SU-DHL-6 (cell line): ENCODE data around the gene SUPT3H.
"Not testable (repeated sequence)": the region's sequence is repeated elsewhere in the genome, so short reads cannot be mapped to it uniquely, and the experiment has no call there.

Experiments used
- H2AFZ ChIP-seq: fragments of 200-600 bp; sonication (generic); 2 replicates; pipeline ENCODE4 v1.6.1; 2014; ENCODE audit warnings: low read depth, mild to moderate bottlenecking, moderate library complexity, mixed read lengths, antibody characterized with exemption, low read length; ENCODE audit not compliant: severe bottlenecking
- H3F3A ChIP-seq: fragments of 200-600 bp; shearing (Covaris generic); 2 replicates; pipeline ENCODE4 v1.6.0; 2016; ENCODE audit warnings: antibody characterized with exemption, mild to moderate bottlenecking; ENCODE audit not compliant: insufficient read depth
- H3K27ac ChIP-seq: fragments of 200-600 bp; sonication (generic); 2 replicates; pipeline ENCODE4 v1.5.1; 2016; ENCODE audit warnings: low read depth, mild to moderate bottlenecking, low read length, moderate library complexity, mixed read lengths
- H3K27me3 ChIP-seq: fragments of 200-600 bp; sonication (generic), shearing (Covaris generic); 2 replicates; pipeline ENCODE4 v1.6.0; 2014; ENCODE audit warnings: mild to moderate bottlenecking, low read length
- H3K36me3 ChIP-seq: fragments of 200-600 bp; sonication (generic); 2 replicates; pipeline ENCODE4 v1.6.1; 2014; ENCODE audit warnings: mild to moderate bottlenecking, low read length, mixed read lengths
- H3K4me2 ChIP-seq: fragments of 300-600, 200-600 bp; shearing (Covaris generic), sonication (generic); 2 replicates; pipeline ENCODE4 v1.6.0; 2014; ENCODE audit warnings: low read length, low read depth, mild to moderate bottlenecking; ENCODE audit not compliant: poor library complexity, severe bottlenecking
- H3K4me3 ChIP-seq: fragments of 200-600 bp; sonication (generic); 2 replicates; pipeline ENCODE4 v1.5.1; 2014; ENCODE audit warnings: antibody characterized with exemption, low read length, mild to moderate bottlenecking, mixed read lengths; ENCODE audit not compliant: insufficient read depth, poor library complexity, severe bottlenecking
- H3K79me2 ChIP-seq: fragments of 200-600 bp; sonication (generic); 2 replicates; pipeline ENCODE4 v1.6.1; 2014; ENCODE audit warnings: mild to moderate bottlenecking, low read length, moderate library complexity; ENCODE audit not compliant: insufficient read depth
- H3K9ac ChIP-seq: fragments of 200-600 bp; sonication (generic); 2 replicates; pipeline ENCODE4 v1.7.0; 2014; ENCODE audit warnings: mild to moderate bottlenecking, low read length
- H3K9me2 ChIP-seq: fragments of 200-600 bp; sonication (generic); replicated peaks from 2 replicates; pipeline ENCODE4 v1.6.1; 2014; ENCODE audit warnings: low read length; ENCODE audit not compliant: insufficient read depth
- H3K9me3 ChIP-seq: fragments of 200-600 bp; sonication (generic); 2 replicates; pipeline ENCODE4 v1.6.1; 2014; ENCODE audit warnings: low read length, mixed read lengths; ENCODE audit not compliant: insufficient read depth
- H4K20me1 ChIP-seq: fragments of 200-600 bp; sonication (generic); 2 replicates; pipeline ENCODE4 v1.6.1; 2014; ENCODE audit warnings: low read depth, mild to moderate bottlenecking, antibody characterized with exemption, low read length, moderate library complexity, mixed read lengths
- CTCF ChIP-seq: fragments of 200-600 bp; sonication (generic); IDR thresholded peaks from one replicate; pipeline ENCODE4 v1.5.1; 2017; ENCODE audit warnings: antibody characterized with exemption, mild to moderate bottlenecking, low read length, moderate library complexity; ENCODE audit not compliant: insufficient read depth, poor library complexity, severe bottlenecking
- EZH2phosphoT487 ChIP-seq: fragments of 200-600 bp; sonication (generic), shearing (Covaris generic); conservative IDR thresholded peaks from 2 replicates; pipeline ENCODE4 v1.6.1; 2018; ENCODE audit warnings: mild to moderate bottlenecking, antibody characterized with exemption, low read length, moderate library complexity, mixed read lengths

SUPT3H gene

DNA sequence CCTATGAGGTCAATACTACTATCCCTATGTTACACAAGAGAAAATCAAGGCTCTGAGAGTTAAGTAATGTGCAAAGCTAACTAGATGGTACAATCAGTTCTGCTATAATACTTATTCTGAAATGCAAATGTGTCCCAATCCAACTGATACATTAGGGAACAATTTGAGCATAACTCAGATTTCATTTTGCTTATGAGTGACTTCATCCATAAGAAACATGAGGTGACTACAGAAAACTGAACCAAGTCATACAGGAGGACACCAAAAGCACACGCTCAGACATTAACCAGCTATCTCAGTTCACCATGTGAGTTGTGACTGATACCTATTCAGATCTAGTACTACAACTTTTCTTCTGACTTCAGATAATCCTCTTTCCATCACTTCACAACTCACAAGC lies 229.5 kb downstream of the SUPT3H start:
- H3K9ac ChIP-seq, result no peak overlapping the region
- no peaks in the 10 kb centered on the region for H3K36me3 ChIP-seq
- H3K9me2 ChIP-seq, result no peaks in the 10 kb centered on the region
- H3K27ac ChIP-seq, result no peak overlapping the region
- no peaks in the 10 kb centered on the region for H3F3A ChIP-seq
- H3K27me3 ChIP-seq, result no peaks in the 10 kb centered on the region
- H2AFZ ChIP-seq, result no peak overlapping the region
- no peaks in the 10 kb centered on the region for H3K9me3 ChIP-seq
- TF ChIP-seq CTCF, result no peak
- no peak for TF ChIP-seq EZH2phosphoT487
- no peak overlapping the region for H3K4me2 ChIP-seq
- no peaks in the 10 kb centered on the region for H3K79me2 ChIP-seq
- H3K4me3 ChIP-seq, result no peak overlapping the region
- H4K20me1 ChIP-seq, result no peaks in the 10 kb centered on the region

GRCh38 chr6:45145658-45146057 lies 232.1 kb downstream of the SUPT3H start:
- H3K4me2 ChIP-seq, H3K9ac ChIP-seq, H3K9me3 ChIP-seq, H3F3A ChIP-seq, H3K9me2 ChIP-seq, H3K79me2 ChIP-seq, H3K27me3 ChIP-seq, H3K36me3 ChIP-seq, H2AFZ ChIP-seq, H3K4me3 ChIP-seq, H4K20me1 ChIP-seq, H3K27ac ChIP-seq: not testable (repeated sequence)

- H3K27ac ChIP-seq, result no peak overlapping the region
- no peaks in the 10 kb centered on the region for H4K20me1 ChIP-seq
- H3K9ac ChIP-seq, result no peak overlapping the region
- peaks cover 12% of the 10 kb centered on the region for H3K36me3 ChIP-seq
- peaks cover 4% of the 10 kb centered on the region; the same call in 1 of the 2 replicates for H3K9me3 ChIP-seq
- H3K9me2 ChIP-seq, result no peaks in the 10 kb centered on the region
- no peak overlapping the region for H3K4me2 ChIP-seq
- H3K4me3 ChIP-seq, result no peak overlapping the region
- no peak for TF ChIP-seq CTCF
- TF ChIP-seq EZH2phosphoT487, result no peak
- H2AFZ ChIP-seq, result no peak overlapping the region
- no peaks in the 10 kb centered on the region for H3F3A ChIP-seq
- no peaks in the 10 kb centered on the region for H3K79me2 ChIP-seq
- no peaks in the 10 kb centered on the region for H3K27me3 ChIP-seq
These were observed 239.0 kb downstream of the SUPT3H start for GRCh38 chr6:45138765-45139164.

- Histone ChIP-seq H4K20me1 (no peaks in the 10 kb centered on the region), H3K4me2 (no peak overlapping the region), H3K36me3 (peaks cover 12% of the 10 kb centered on the region), H3K27me3 (no peaks in the 10 kb centered on the region), H3K4me3 (no peak overlapping the region), H2AFZ (no peak overlapping the region), H3K27ac (no peak overlapping the region), H3K9me2 (no peaks in the 10 kb centered on the region), H3K9ac (no peak overlapping the region), H3K9me3 (peaks cover 4% of the 10 kb centered on the region; the same call in 1 of the 2 replicates), H3F3A (no peaks in the 10 kb centered on the region), H3K79me2 (no peaks in the 10 kb centered on the region)
- TF ChIP-seq CTCF, result no peak
- no peak for TF ChIP-seq EZH2phosphoT487
These were observed 241.2 kb downstream of the SUPT3H start for GRCh38 chr6:45136495-45136894.
